GM12878 (cell line): ENCODE measurements around the gene DNMT3L. TPM values are rescaled to one million over a fixed set of nuclear protein-coding genes. Genes with fewer than 3 reads are reported as not detected.

Experiments used
- ATF7 ChIP-seq: fragments of 450-650 bp; IDR thresholded peaks from 2 replicates; pipeline ENCODE4 v1.6.1; 2016; ENCODE audit warnings: low read depth, mild to moderate bottlenecking
- EED ChIP-seq: sonication (generic); IDR thresholded peaks from 2 replicates; pipeline ENCODE4 v1.6.1; 2016; ENCODE audit warnings: antibody characterized with exemption, low read depth
- FOXK2 ChIP-seq: fragments of 450-650 bp; IDR thresholded peaks from 2 replicates; pipeline ENCODE4 v1.6.1; 2017; ENCODE audit warnings: mild to moderate bottlenecking, moderate library complexity
- GATAD2B ChIP-seq: fragments of 450-650 bp; conservative IDR thresholded peaks from 2 replicates; pipeline ENCODE4 v1.6.1; 2017; ENCODE audit warnings: low read depth, mild to moderate bottlenecking, moderate library complexity
- HDAC6 ChIP-seq: fragments of 200-600 bp; sonication (generic); IDR thresholded peaks from one replicate; pipeline ENCODE4 v1.8.0; 2017; ENCODE audit warnings: antibody characterized with exemption; ENCODE audit not compliant: unreplicated experiment
- IKZF2 ChIP-seq, 2 experiments: fragments of 450-650 bp; IDR thresholded peaks; 2 replicates each; pipeline ENCODE4 v1.6.1; 2017; ENCODE audit warnings: mild to moderate bottlenecking in 2 of 2, moderate library complexity in 2 of 2
- LARP7 ChIP-seq: fragments of 450-650 bp; IDR thresholded peaks from 2 replicates; pipeline ENCODE4 v1.6.1; 2017; ENCODE audit warnings: mild to moderate bottlenecking
- MEF2A ChIP-seq: IDR thresholded peaks from 2 replicates; pipeline ENCODE4 v1.6.1; 2011; ENCODE audit warnings: low read depth, mild to moderate bottlenecking, low read length, moderate library complexity; ENCODE audit not compliant: insufficient read depth
- NBN ChIP-seq: fragments of 450-650 bp; IDR thresholded peaks from 2 replicates; pipeline ENCODE4 v1.6.1; 2016
- PKNOX1 ChIP-seq: fragments of 450-650 bp; IDR thresholded peaks from 2 replicates; pipeline ENCODE4 v1.6.1; 2016; ENCODE audit warnings: mild to moderate bottlenecking
- POU2F2 ChIP-seq: IDR thresholded peaks from 3 replicates; pipeline ENCODE4 v1.6.1; 2011; ENCODE audit warnings: low read depth, mild to moderate bottlenecking, low read length, borderline replicate concordance
- SRF ChIP-seq, 2 experiments: IDR thresholded peaks; 2 replicates each; pipeline ENCODE4 v1.6.1; 2011; ENCODE audit warnings: low read depth in 2 of 2, low read length in 2 of 2, mild to moderate bottlenecking in 1 of 2, moderate library complexity in 1 of 2
- WRNIP1 ChIP-seq: IDR thresholded peaks from 2 replicates; pipeline ENCODE4 v1.6.1; 2011; ENCODE audit warnings: low read depth, low read length, improper control_type of control experiment, borderline replicate concordance
- YBX1 ChIP-seq: fragments of 450-650 bp; IDR thresholded peaks from 2 replicates; pipeline ENCODE4 v1.6.1; 2016; ENCODE audit warnings: antibody characterized with exemption
- ZSCAN29 ChIP-seq: fragments of 450-650 bp; IDR thresholded peaks from 2 replicates; pipeline ENCODE4 v1.6.1; 2017; ENCODE audit warnings: mild to moderate bottlenecking, moderate library complexity
- polyA plus RNA-seq, 11 experiments: library from polyadenylated mRNA; depleted of rRNA in 4 of 11; unstranded in 6 of 11; stranded (reverse) in 5 of 11; fragments of >200 nt; fragmentation: Nextera tagmentation in 4 of 11; fragmentation: Illumina TruSeq in 1 of 11; extraction: Ambion mirVana in 4 of 11; extraction: Trizol in 1 of 11; gene quantifications; 1 replicate in 1 of 11; 2 replicates in 10 of 11; pipeline versions ENCODE4 v1.2.1 to v1.2.3, GENCODE V29; 2011 to 2016; ENCODE audit warnings: inconsistent platforms in 2 of 11, missing spikeins in 2 of 11, low read depth in 1 of 11
- total RNA-seq, 4 experiments: library from RNA; depleted of rRNA in 3 of 4; stranded (reverse); fragments of >200 nt in 3 of 4; fragmentation: Illumina TruSeq in 1 of 4; extraction: Trizol in 1 of 4; gene quantifications; 2 replicates each; pipeline versions ENCODE4 v1.2.1 to v1.2.3, GENCODE V29; 2013 to 2021
- TF ChIP-seq, protein P1 (sequence below): fragments of 450-650 bp; IDR thresholded peaks from 2 replicates; pipeline ENCODE4 v1.6.1; 2017; ENCODE audit warnings: mild to moderate bottlenecking, moderate library complexity

DNMT3L gene
- total and polyA plus RNA-seq, 10 of the 15 experiments (the other 5 are each of a cell fraction or from before 2014, with no cell fraction given) = not detected

- TF ChIP-seq, protein P1, sequence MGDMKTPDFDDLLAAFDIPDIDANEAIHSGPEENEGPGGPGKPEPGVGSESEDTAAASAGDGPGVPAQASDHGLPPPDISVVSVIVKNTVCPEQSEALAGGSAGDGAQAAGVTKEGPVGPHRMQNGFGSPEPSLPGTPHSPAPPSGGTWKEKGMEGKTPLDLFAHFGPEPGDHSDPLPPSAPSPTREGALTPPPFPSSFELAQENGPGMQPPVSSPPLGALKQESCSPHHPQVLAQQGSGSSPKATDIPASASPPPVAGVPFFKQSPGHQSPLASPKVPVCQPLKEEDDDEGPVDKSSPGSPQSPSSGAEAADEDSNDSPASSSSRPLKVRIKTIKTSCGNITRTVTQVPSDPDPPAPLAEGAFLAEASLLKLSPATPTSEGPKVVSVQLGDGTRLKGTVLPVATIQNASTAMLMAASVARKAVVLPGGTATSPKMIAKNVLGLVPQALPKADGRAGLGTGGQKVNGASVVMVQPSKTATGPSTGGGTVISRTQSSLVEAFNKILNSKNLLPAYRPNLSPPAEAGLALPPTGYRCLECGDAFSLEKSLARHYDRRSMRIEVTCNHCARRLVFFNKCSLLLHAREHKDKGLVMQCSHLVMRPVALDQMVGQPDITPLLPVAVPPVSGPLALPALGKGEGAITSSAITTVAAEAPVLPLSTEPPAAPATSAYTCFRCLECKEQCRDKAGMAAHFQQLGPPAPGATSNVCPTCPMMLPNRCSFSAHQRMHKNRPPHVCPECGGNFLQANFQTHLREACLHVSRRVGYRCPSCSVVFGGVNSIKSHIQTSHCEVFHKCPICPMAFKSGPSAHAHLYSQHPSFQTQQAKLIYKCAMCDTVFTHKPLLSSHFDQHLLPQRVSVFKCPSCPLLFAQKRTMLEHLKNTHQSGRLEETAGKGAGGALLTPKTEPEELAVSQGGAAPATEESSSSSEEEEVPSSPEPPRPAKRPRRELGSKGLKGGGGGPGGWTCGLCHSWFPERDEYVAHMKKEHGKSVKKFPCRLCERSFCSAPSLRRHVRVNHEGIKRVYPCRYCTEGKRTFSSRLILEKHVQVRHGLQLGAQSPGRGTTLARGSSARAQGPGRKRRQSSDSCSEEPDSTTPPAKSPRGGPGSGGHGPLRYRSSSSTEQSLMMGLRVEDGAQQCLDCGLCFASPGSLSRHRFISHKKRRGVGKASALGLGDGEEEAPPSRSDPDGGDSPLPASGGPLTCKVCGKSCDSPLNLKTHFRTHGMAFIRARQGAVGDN = 0 out of 2 replicates have a peak, but pooled peaks have one; percentile 23
- no peak for TF ChIP-seq ATF7
- TF ChIP-seq PKNOX1 = peak; percentile 4; the same call in 1 of the 2 replicates
- TF ChIP-seq MEF2A = 0 out of 2 replicates have a peak, but pooled peaks have one; percentile 33
- no peak for TF ChIP-seq ZSCAN29
- TF ChIP-seq LARP7 = no peak; the same call in 1 of the 2 replicates
- peak; percentile 77 to 82 for TF ChIP-seq IKZF2 (IDR thresholded peaks at IDR 0.05)
- TF ChIP-seq GATAD2B = peak; percentile 81; the same call in 1 of the 2 replicates
- peak; percentile 36; the same call in 1 of the 3 replicates for TF ChIP-seq POU2F2
- 0 out of 2 replicates have a peak, but pooled peaks have one; percentile 9 for TF ChIP-seq EED
- peak; percentile 60; the same call in 1 of the 2 replicates for TF ChIP-seq WRNIP1
- TF ChIP-seq HDAC6 = no peak
- peak; percentile 86 for TF ChIP-seq NBN
- peak; percentile 66; the same call in 1 of the 2 replicates for TF ChIP-seq FOXK2
- no peak for TF ChIP-seq SRF (IDR thresholded peaks at IDR 0.05; ENCODE audit: low read depth in 2 of 2, low read length in 2 of 2)
- TF ChIP-seq YBX1 = no peak
- TF ChIP-seq, all 136 proteins: peak for 28
These were observed 36.0 kb upstream of the DNMT3L start (continued) for GRCh38 chr21:44297525-44298290.
